GM12874 (cell line): ENCODE measurements around the gene RBMS1.

Experiments
- CTCF ChIP-seq: IDR thresholded peaks from 2 replicates; pipeline ENCODE4 v1.5.1; 2011; ENCODE audit warnings: low read depth, mild to moderate bottlenecking, control low read depth, low read length, moderate library complexity; ENCODE audit not compliant: insufficient read depth

The RBMS1 gene

GRCh38 chr2:160409480-160409879, 84.1 kb downstream of the RBMS1 start:
- TF ChIP-seq CTCF = no peak

GRCh38 chr2:160408959-160409291, 84.7 kb downstream of the RBMS1 start:
- TF ChIP-seq CTCF = no peak

- TF ChIP-seq CTCF = no peak
Observed at GRCh38 chr2:160408173-160408958, 85.2 kb downstream of the RBMS1 start.

DNA sequence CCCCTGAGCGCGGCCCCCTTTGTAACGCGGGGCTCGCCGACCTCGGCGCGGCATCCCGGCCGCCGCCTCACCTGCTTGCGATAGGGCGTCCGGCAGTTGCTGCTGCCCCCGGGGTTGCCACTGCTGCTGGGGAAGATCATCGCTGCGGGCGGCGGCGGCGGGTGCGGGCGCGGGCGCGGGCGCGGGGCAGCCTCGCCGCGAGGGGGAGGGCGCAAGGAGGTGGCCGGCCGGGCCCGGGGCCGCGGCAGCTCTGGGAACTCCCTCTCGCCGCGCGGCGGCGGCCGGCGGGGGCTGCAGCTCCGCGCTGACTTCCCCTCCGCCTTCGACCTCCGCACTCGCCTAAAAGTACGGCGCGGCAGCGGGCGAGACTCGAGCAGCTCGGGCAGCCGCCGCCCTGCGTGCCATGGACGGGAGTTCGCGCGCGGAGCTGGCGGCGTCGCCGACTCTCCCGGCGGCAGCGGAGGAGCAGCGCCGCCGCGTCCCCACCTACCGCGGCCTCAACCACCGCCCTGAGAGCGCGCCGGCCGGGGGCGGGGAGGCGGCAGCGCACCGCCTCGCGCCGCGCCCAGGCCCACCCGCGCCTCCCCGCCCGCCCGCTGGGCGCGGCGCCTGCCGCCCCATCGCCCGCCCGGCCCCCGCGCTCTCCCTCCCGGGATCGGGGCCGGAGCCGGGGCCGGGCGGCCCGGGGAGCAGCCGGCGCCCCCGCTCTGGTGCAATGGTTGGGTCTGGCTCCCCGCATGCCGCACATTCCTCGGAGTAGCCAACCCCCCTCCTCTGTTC, 86.0 kb downstream of the RBMS1 start:
- no peak for TF ChIP-seq CTCF

DNA sequence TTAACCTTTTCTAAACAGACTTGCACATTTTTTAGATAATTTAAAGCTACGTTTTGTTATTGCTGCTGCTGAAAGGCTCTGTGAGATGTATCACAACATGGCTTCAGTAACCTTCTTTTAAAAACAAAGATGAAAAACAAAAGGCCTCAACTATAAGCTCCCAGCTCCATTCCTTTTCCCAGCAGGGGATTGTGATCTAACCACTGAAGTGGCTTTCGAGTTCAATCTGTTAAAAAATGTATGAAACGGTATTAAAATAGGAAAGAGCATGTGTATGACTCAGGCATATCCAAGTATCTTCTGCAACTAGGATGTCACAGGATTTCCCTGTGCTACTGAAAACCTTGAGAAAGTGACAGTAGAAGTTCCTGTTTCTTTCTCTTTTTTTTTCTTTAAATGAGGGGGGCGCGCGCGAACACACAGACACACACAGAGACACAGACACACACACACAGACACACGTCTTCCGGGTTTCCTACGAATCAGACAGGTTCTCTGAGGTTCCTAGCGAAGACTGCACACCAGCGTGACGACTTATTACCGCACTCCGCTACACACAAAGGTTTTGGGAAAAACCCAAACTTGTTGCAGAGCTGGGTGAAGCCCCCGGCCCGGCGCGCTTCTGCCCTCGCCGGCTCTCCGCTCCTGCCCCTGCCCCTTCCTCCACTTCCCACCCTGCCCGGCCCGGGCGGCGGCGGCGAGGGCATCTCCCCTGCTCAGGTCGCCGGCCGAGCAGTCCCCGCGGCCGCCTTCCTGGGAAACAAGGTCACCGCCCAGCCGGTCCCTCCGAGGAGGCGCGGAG, 86.8 kb downstream of the RBMS1 start:
- no peak for TF ChIP-seq CTCF

DNA sequence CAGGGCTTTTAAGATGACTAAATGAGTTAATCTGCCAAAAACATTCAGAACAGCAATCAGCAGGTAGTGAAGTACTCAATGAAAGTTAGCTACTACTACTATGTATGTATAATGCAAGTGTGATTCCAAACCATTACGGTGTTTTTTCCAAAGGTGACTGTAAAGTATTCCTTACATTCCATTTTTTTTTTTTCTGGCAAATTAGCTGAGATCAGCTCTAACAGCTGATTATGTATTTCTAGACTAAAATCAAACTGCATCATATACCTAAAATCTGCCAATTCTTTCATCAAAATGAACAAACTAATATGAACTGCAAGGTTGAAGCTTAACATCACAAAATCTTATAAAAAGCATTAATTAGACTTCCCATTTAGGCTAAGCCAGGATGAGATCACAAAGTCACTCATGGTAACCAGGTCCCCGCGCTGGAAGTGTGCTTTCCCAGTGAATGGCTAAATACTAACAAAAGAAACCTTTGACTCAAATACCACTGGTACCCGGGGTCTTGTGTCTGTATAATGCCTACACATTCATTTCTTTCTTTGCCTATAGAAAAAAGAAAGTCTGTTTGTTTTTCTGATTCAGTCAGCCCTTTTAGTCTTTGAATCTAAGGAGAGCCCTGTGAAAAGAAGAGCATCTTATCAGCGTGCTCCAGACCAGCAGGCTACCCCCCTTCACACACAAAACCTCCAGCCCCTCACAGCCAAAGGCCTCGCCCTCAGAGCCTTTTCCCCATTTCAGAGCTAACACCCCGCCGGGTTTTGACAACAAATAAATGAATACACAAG, 88.3 kb downstream of the RBMS1 start:
- TF ChIP-seq CTCF = no peak
